ENCODE measurements around the gene PADI4. TPM values are rescaled to one million over a fixed set of nuclear protein-coding genes. Genes with fewer than 3 reads are reported as not detected.

Gene PADI4
- total RNA-seq, 1 donor from 2014 or later, result not detected

GRCh38 chr1:17313530-17314309 lies 5.7 kb downstream of the PADI4 start:
- no peaks in the 10 kb centered on the region for H3K36me3 ChIP-seq (ENCODE audit: control insufficient read depth, insufficient read depth, low read length)
- peaks cover 2% of the 10 kb centered on the region for H3K27me3 ChIP-seq (ENCODE audit: control insufficient read depth, insufficient read depth, low read length)
- no peak for DNase-seq (ENCODE audit: low read depth)
- no peak overlapping the region for H3K4me3 ChIP-seq (ENCODE audit: low read depth, low read length)
- no peak for TF ChIP-seq CTCF (IDR thresholded peaks at IDR 0.05; ENCODE audit: insufficient read depth, low read length, poor library complexity, severe bottlenecking)

- H3K36me3 ChIP-seq (ENCODE audit: control insufficient read depth, insufficient read depth, low read length), result no peaks in the 10 kb centered on the region
- TF ChIP-seq CTCF (IDR thresholded peaks at IDR 0.05; ENCODE audit: insufficient read depth, low read length, poor library complexity, severe bottlenecking), result no peak
- H3K4me3 ChIP-seq (ENCODE audit: low read depth, low read length), result no peak overlapping the region
- H3K27me3 ChIP-seq (ENCODE audit: control insufficient read depth, insufficient read depth, low read length), result peaks cover 2% of the 10 kb centered on the region
- no peak for DNase-seq (ENCODE audit: low read depth)
Observed at GRCh38 chr1:17314491-17314971, 6.5 kb downstream of the PADI4 start.

GRCh38 chr1:17315542-17316130 lies 7.6 kb downstream of the PADI4 start:
- Histone ChIP-seq H3K4me3 (ENCODE audit: low read depth, low read length) (no peak overlapping the region), H3K36me3 (ENCODE audit: control insufficient read depth, insufficient read depth, low read length) (no peaks in the 10 kb centered on the region), H3K27me3 (ENCODE audit: control insufficient read depth, insufficient read depth, low read length) (peaks cover 2% of the 10 kb centered on the region)
- no peak for DNase-seq (ENCODE audit: low read depth)
- no peak for TF ChIP-seq CTCF (IDR thresholded peaks at IDR 0.05; ENCODE audit: insufficient read depth, low read length, poor library complexity, severe bottlenecking)

- H3K27me3 ChIP-seq (ENCODE audit: control insufficient read depth, insufficient read depth, low read length), result peaks cover 2% of the 10 kb centered on the region
- no peak overlapping the region for H3K4me3 ChIP-seq (ENCODE audit: low read depth, low read length)
- no peak for DNase-seq (ENCODE audit: low read depth)
- no peak for TF ChIP-seq CTCF (IDR thresholded peaks at IDR 0.05; ENCODE audit: insufficient read depth, low read length, poor library complexity, severe bottlenecking)
- no peaks in the 10 kb centered on the region for H3K36me3 ChIP-seq (ENCODE audit: control insufficient read depth, insufficient read depth, low read length)
Observed at GRCh38 chr1:17316704-17317103, 8.7 kb downstream of the PADI4 start.

- DNase-seq (ENCODE audit: low read depth), result no peak
- no peak for TF ChIP-seq CTCF (IDR thresholded peaks at IDR 0.05; ENCODE audit: insufficient read depth, low read length, poor library complexity, severe bottlenecking)
- Histone ChIP-seq H3K27me3 (ENCODE audit: control insufficient read depth, insufficient read depth, low read length) (peaks cover 2% of the 10 kb centered on the region), H3K36me3 (ENCODE audit: control insufficient read depth, insufficient read depth, low read length) (no peaks in the 10 kb centered on the region), H3K4me3 (ENCODE audit: low read depth, low read length) (no peak overlapping the region)
Observed at GRCh38 chr1:17318262-17318661, 10.3 kb downstream of the PADI4 start.

All from kidney epithelial cell (primary cell).